Activated naive CD4-positive, alpha-beta T cell (primary cell): ENCODE data around the gene STIP1.

Experiments used
- DNase-seq, 4 experiments: peaks; one replicate each; lab custom pipeline; 2025; lab: John Stamatoyannopoulos, UW

STIP1 gene

DNA sequence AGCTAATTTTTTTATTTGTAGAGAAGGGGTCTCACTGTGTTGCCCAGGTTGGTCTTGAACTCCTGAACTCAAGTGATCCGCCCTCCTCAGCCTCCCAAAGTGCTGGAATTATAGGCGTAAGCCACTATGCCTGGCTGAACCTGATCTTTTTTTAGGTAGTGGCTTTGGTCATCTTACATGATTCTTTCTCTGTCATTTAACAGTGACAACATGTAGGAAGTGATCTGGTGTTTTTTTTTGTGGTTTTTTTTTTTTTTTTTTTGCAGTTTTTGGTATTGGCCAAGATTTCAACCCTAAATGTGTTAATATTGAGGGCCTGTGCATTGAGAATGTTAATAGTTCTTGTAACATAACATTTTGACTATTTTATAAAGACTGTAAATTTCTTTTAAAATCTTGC, 12.5 kb downstream of the STIP1 start:
- no peak for DNase-seq

DNA sequence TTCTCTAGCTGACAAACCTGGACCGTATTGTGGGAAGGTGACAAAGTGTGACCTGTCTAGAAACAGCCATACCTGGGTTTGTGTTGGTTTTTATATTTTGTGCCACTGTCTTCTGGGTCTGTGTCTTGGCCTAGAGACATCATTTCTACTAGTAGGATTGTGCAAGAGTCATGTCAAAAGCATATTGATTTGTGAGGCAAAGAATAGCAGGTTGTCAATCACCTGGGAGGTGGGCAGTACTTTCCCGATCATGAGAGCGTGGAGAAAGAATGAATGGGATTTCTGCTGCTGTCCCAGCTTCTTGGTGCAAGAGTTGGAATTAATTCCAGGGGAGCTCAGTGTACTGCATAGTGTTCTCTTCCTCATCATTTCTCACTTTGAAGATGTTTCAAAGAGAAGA, 15.6 kb downstream of the STIP1 start:
- no peak for DNase-seq

DNA sequence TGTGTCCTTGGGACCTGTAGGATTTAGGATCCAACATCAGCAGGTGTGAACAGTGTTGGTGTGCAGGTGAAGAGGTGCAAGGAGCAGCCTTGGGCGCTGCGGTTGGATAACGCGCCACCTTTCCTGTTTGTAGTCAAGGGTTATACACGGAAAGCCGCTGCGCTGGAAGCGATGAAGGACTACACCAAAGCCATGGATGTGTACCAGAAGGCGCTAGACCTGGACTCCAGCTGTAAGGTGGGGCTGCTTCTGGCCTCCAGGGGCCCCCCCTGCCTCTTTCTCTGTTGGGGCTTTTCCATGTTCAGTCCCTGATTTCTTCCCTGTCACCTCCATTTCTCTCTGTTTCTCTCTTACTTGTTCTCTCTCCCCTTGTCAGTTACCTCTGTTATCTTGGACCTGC, 17.0 kb downstream of the STIP1 start:
- no peak for DNase-seq

DNA sequence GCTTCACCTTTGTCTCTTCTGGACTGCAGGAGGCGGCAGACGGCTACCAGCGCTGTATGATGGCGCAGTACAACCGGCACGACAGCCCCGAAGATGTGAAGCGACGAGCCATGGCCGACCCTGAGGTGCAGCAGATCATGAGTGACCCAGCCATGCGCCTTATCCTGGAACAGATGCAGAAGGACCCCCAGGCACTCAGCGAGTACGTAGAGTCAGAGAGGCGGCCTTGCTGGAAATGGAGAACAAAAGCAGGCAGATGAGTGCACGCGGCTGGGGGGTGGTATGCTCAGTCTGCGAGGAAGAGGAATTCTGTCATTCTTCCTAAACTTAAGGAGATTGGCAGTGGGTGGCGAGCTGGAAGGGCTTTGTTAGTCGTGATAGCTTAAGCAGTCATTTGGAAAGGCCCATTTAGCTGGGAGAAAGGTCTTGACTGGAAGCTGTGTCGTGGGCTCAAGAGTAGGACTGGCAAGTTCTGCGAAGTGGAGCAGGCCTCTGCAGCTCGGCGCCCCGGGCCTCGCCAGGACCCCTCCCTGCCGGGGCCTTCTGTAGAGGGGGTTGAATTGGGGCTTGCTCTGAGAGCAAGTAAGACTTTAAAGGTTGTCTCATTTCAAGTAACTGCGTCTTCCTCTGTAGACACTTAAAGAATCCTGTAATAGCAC, 17.6 kb downstream of the STIP1 start:
- no peak for DNase-seq

DNA sequence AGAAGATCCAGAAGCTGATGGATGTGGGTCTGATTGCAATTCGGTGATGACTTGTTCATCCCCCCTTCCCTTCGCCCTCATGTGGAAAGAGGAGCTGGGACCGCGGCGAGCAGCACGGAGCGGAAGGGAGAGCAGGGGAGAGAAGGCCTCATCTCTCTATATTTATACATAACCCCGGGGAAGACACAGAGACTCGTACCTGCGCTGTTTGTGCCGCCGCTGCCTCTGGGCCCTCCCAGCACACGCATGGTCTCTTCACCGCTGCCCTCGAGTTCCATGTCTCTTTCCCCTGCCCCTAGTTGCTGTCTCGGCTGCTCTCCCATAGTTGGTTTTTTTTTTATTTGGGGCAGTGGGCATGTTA, 18.1 kb downstream of the STIP1 start:
- DNase-seq, result no peak

DNA sequence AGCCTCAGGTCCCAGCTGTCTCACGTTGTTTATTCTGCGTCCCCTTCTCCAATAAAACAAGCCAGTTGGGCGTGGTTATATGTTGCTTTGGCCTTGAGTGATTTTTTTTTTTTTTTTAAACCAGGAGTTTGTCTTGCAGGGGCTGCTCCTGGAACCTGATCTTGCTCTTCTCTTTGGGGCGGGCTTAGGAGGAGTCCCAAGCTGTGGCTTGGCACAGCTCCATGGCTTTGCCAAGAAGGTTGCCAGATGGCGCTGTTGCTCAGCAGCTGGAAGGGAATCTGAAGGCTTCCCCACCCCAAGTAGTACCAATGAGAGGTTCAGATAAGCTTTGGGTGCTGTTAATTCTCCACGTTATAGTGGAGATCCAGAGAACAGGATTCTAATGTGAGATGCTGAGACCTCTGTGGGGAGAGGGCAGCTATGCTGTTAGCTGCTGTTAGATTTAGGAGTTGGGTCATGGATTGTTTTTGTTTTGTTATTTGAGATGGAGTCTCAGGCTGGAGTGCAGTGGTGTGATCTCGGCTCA, 18.6 kb downstream of the STIP1 start:
- peak in 3 of 4 experiments; percentile 26 to 78 (median 66) for DNase-seq

DNA sequence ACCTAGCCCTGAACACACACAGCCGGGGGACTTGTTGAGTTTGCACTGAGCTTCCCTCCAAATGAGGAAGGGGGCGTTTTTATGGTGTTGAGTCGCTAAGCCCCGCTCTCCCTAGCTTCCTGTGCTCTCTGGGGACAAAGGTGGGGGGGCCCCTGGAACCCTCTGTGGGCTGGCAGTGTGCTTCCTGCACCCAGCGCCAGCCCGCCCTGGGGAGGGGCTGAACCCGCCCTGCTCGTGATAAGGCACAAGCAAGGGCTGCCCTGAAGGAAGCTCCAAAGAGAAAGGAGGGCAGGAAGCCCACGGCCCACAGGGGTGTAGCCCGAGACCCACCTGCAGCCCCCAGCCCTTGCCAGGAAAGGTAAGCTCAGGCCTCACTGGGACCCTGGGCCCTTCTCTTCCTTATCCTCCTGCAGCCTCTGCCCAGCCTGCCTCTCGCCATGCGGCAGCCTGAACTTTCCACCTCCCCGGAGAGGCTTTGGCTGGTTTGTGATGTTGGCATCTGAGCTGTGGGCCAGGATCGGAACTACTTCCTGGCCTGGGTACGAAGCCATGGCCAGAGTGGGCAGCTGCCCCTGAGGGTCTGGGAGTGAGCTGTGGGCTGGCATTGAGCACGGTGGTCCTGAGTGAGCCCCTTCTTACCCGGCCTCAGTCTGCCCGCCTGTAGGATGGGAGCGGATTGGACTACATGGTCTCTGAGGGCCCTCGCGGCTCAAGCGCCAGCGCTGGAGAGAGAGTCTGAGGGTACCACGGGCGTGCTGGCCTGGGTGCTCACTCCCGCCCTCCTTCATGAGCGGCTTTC, 20.7 kb downstream of the STIP1 start, which contains the start of gene FERMT3:
FERMT3 (plus strand) TSS at position 265 of the 799 bp plus-strand sequence. CDS start 644 bp downstream, outside the sequence.
- peak in 2 of 4 experiments; percentile 38 to 64 for DNase-seq

DNA sequence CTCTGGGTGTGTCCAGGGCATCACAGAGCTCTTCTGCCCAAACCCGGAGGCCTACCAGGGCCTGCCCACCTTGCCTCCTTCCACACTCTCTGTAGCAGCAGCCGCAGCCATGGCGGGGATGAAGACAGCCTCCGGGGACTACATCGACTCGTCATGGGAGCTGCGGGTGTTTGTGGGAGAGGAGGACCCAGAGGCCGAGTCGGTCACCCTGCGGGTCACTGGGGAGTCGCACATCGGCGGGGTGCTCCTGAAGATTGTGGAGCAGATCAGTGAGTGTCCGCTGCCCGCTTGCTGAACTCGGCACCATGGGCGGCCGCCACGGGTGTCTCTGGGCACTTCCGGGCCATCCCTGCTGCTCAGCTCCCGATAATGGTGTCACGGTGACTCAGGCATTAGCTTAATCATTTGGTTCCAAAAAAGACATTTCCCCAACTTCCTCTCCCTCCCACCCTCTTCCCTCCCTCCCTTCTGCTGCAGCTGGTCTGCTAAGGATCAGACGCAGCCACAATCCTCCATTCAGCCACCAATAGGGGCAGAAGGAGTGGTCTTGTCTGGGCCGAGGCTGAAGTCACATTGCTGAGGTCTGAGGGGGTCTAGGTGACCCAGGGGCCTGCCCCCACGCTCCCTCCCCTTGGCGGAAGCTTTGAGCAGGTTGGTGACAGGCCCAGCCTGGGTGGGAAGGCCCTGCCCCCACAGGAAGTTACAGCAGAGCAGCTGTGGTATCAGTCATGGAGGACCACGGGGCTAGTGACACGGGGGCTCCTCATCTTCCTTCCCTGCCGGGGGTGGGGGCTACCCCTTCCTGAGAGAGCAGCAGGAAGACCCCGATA, 21.5 kb downstream of the STIP1 start:
- peak; percentile 36 to 70 (median 45) for DNase-seq

DNA sequence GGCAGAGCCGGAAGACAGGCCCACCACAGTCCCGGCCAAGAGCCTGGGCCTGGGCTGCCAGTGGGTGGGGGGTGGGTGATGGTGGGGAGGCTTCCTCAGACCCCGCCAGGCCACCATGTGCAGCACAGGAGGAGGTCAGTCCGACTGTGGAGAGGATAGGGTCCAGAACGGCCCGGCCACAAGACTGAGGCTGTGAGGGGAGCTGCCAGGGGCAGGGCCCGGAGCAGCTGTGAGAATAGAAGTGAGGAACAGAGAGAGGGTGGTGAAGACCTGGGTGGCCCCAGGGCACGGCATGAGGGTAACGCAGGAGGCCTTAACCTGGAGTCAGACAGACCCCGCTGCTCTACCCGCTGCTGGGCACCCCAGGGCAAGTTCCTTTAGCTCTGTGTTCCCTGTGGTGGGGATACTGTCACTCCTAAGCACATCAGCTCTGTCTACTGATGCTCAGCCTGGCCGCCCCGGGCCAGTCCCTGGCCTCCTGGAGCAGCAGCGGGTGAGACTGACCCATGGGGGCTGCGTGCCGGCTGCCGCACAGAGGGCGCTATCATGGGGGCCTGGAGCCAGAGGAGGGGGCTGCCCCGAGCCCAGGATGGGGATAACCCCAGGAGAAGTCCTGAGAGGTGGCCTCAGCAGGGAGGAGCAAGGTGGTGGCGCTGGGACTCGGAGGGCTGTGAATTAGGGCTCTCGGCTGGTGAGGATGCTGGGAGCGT, 22.3 kb downstream of the STIP1 start:
- no peak for DNase-seq

DNA sequence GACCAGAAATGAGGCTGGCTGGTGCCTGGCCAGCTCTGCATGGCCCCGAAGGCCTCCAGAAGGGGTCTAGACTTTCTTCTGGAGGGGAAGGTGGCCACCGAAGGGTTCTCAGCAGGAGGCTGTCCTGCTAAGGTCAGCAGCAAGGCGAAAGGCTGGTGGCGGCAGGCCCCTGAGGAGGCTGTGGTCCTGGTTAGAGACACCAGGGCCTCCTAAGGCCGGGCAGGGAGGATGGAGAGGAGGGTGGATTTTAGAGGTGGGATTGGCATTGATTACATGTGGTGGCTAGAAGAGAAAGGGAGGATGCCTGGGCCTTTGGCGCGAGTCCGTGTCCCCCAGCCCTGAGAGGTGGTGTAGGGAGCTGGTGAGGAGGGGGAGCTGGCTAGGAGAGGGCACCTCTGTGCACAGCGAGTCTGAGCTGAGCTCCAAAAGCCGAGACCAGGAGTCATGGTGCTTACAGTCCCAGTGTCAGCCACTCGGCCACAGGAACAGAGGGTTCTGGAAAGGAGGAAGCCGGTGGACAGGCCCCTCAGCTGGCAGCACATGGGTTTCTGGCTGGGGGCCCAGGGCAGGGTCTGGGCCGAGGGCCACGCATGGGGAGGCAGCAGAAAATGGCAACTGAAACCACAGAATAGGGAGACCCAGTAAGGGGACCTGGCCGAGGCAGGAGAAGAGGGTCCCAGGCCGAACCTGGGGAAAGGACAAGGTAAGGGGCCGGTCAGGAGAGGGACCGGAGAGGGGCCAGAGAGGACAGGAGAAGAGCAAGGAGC, 23.0 kb downstream of the STIP1 start:
- no peak for DNase-seq

DNA sequence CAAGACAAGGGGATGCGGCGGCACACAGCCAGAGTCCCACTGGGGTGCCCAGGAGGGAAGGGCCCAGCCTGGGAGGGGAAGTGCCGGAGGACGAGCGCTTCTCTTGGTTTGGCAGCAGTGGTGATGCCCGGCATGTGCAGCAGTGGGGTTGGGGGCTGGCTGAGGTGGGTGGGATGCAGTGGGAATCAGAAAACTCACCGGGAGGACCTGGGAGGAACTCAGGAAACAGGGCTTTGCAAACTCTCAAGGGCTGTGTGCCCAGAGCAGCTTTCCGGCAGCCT, 23.5 kb downstream of the STIP1 start:
- DNase-seq, result no peak

DNA sequence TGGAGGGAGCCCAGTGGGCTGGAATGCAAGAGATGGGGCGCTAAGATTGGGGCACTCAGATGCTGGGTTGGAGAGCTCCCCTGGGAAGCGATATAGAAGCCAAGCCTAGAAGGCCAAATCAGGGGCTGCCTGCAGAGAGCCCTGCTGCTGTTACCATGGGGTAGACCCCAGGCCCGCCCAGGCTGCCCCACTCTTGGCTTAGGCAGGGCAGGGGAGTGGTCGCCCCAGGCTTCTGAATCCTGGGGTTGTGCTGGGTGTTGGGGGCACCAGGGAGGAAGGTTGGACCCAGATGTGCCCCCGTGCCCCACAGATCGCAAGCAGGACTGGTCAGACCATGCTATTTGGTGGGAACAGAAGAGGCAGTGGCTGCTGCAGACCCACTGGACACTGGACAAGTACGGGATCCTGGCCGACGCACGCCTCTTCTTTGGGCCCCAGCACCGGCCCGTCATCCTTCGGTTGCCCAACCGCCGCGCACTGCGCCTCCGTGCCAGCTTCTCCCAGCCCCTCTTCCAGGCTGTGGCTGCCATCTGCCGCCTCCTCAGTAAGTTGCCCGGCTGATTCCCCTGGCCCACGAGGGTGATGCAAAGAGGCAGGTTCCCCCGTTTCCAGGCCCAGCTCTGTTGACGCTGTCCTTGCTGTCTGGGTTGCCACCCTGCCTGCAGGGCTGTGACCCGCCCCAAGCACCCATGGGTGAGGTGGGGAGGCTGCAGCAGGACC, 24.5 kb downstream of the STIP1 start:
- DNase-seq, result no peak

DNA sequence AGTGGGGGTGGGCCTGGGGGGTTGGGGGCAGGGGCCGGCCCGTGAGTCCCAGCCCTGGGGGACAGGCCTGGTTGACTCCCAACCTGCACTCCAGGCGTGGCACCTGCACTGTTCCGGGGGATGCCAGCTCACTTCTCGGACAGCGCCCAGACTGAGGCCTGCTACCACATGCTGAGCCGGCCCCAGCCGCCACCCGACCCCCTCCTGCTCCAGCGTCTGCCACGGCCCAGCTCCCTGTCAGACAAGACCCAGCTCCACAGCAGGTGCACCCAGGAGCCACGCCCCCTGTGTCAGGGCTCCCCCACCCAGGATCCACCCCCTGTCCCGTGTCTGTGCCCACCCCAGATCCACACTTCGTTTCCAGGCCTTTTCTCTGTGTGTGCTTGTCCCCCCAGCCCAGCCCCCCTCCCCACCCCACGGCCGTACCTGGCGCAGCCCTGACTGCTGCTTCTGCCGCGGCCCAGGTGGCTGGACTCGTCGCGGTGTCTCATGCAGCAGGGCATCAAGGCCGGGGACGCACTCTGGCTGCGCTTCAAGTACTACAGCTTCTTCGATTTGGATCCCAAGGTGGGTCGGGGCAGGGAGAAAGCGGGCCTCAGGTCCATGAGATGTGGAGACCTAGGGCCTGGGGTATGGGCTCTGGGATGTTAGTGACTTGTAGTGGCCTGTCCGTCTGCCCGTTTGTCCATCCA, 25.4 kb downstream of the STIP1 start:
- DNase-seq, result no peak

DNA sequence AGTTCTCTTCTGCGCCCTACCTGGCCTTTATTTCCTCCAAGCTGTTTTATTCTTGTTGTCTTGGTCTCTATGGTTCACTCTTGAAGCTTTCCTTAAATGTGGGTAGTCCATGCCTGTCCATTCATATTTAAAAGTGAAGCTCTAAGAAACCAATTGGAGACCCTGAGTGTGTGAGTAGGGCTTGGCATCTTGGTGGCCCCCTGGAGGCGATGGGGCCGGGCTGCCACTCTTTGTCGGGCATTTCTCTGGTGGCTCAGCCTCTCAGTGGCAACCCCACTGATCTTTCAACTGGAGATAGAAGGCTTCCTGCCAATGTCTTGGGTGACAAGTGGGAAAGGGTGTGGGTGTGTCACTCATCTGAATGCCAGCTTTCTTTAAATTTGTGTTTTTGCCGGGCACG, 30.9 kb downstream of the STIP1 start:
- no peak for DNase-seq

DNA sequence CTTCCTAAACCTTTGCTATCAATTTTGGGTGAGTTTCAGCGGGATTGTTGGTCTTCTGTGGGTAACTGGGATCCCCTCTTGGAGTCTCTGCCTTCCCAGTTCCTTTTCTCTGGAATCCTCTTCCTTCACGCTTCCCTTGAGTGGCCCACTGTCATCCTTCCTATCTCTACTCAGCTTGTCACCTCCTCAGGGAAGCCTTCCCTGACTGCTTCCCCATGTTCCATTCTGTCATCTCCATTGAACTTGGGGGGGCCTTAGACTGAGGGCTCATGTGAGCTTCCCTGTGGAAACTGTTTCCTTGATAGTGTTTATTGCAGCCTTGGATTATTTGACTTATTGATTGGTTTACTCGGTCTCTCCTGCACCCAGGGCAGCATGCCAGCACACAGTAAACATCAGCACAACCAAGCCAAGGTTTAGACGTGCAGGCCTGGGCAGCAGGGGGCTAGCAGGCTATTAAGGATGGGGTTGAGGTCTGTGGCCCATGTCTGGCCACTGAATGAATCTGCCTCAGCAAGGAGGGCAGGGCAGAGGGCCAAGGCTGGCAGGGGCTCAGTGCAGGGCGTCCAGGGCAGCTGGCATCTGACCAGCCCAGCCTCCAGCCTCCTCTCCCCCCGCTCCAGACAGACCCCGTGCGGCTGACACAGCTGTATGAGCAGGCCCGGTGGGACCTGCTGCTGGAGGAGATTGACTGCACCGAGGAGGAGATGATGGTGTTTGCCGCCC, 32.8 kb downstream of the STIP1 start:
- no peak for DNase-seq

DNA sequence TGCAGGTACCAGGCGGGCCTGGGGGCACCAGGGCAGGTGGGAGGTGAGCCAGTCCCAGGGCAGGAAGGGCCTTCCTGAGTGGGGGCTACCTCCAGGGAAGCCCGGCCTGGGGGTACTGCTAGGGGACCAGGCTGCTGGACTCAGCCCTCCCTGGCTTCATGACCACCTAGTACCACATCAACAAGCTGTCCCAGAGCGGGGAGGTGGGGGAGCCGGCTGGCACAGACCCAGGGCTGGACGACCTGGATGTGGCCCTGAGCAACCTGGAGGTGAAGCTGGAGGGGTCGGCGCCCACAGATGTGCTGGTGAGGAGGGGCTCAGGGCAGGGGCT, 33.3 kb downstream of the STIP1 start:
- no peak for DNase-seq

DNA sequence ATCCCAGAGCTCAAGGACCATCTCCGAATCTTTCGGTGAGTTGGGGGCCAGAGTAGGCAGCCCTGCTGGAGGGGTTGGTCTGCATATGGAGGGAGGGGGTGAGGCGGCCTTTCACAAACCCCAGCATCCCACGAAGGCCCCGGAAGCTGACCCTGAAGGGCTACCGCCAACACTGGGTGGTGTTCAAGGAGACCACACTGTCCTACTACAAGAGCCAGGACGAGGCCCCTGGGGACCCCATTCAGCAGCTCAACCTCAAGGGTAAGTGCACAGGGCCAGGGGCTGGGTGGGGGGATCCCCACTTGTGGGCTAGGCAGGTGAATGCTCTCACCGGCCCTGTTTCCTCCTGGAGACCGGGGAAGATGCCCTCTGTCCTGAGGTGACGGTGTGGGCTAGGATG, 33.8 kb downstream of the STIP1 start:
- DNase-seq, result no peak

DNA sequence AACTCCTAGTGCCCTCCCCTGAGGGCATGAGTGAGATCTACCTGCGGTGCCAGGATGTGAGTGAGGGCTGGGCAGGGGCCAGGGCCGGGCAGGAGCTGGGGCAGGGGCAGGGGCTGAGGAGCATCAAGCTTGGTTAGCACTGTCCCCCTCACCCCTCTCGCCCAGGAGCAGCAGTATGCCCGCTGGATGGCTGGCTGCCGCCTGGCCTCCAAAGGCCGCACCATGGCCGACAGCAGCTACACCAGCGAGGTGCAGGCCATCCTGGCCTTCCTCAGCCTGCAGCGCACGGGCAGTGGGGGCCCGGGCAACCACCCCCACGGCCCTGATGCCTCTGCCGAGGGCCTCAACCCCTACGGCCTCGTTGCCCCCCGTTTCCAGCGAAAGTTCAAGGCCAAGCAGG, 34.3 kb downstream of the STIP1 start:
- no peak for DNase-seq

DNA sequence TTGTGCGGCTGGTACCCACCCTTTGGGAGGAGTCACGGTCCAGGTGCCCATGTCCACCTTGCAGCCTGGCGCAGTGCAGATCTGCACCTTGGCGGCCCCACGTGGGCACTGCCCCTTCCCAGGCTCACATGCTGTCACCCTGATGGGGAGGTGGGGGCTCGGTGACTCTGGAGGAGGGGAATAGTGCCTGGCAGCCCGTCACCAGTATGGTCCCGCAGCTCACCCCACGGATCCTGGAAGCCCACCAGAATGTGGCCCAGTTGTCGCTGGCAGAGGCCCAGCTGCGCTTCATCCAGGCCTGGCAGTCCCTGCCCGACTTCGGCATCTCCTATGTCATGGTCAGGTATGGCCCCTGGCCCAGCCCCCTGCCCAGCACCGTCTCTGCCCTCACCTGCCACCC, 34.8 kb downstream of the STIP1 start:
- DNase-seq, result no peak

DNA sequence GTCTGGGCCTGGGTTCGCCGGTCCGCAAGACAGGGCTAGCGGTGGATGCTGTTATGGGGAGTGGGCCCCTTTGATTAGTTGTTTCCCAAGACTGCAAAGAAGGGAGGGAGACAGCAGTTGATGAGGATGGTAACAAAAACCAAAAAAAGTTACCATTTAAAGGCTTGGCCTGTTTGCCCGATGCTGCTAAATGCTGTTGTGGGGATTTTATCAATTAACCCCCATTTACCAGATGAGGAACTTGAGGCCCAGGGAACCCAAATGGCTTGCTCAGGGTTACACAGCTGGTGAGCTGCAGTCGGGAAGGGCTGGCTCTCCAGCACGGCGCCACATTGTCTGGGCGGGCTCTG, 36.7 kb downstream of the STIP1 start:
- DNase-seq, result no peak
